Sigmoid colon (tissue), 4 donors: Measurements from ENCODE around the gene SPG7.

Source experiments
- CTCF ChIP-seq, 4 experiments: fragments of 450-650 bp in 3 of 4; fragments of 200-600 bp in 1 of 4; IDR thresholded peaks; one replicate each; pipeline ENCODE4 v1.5.1; 2016 to 2019; ENCODE audit warnings: antibody characterized with exemption in 4 of 4, mild to moderate bottlenecking in 3 of 4, moderate library complexity in 2 of 4
- EP300 ChIP-seq, 4 donors: sonication (generic); formaldehyde crosslinking; IDR thresholded peaks; one replicate each; pipeline ENCODE4 v1.6.1; 2017; ENCODE audit warnings: antibody characterized with exemption in 4 of 4

- no peak for TF ChIP-seq EP300 (IDR thresholded peaks at IDR 0.05)
- no peak for TF ChIP-seq CTCF (IDR thresholded peaks at IDR 0.05)
Observed at GRCh38 chr16:89553733-89554132, 45.5 kb downstream of the SPG7 start.
